HG03025 (cell line): ENCODE data around the gene LRRFIP2.
"Not testable (repeated sequence)": the region's sequence is repeated elsewhere in the genome, so short reads cannot be mapped to it uniquely, and the experiment has no call there.

Experiments
- ATAC-seq: cut with Tn5 transposase; IDR thresholded peaks from one replicate; pipeline ENCODE4 v1.9.1; 2021; ENCODE audit warnings: mild to moderate bottlenecking, moderate library complexity; ENCODE audit not compliant: unreplicated experiment, low FRiP score

LRRFIP2 gene

GRCh38 chr3:37074178-37074577 is 100.2 kb downstream of the LRRFIP2 start:
- no peak for ATAC-seq

DNA sequence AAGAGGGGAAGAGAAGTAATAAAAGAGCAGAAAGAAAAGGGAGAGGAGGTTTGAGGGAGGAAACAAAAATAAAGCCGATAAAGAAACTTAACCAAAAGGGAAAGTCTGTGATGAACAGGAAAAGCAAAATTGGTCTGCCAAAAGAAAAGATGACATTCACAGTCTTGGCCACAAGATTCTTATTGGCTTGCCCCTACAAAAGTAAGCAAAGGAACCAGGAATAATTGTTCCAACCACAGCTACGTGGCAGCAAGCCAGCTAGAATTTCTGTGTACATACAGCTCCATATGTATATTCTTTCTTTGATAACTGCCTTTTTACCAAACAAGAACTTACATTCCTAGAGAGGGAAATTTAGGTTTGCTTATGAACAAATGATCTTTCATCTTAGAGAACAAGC is 101.5 kb downstream of the LRRFIP2 start:
- ATAC-seq, result no peak

DNA sequence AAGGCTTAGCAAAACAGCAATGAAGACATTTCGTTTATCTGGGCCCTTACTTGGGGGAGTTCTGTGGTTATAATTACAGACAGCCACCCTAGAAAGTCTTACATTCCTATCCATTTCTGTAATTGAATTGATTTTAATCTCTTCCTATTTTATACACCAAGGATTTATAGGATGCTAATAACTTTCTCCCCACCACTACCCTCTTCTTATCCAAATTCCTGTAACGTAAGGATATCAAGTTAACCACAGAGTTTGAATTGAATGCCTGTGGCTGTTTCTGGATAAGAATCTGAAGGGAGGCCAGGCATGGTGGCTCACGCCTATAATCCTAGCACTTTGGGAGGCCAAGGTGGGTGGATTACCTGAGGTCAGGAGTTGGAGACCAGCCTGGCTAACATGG is 102.5 kb downstream of the LRRFIP2 start:
- ATAC-seq, result no peak

- ATAC-seq, result no peak
Measured at GRCh38 chr3:37068031-37068430, 106.4 kb downstream of the LRRFIP2 start.

DNA sequence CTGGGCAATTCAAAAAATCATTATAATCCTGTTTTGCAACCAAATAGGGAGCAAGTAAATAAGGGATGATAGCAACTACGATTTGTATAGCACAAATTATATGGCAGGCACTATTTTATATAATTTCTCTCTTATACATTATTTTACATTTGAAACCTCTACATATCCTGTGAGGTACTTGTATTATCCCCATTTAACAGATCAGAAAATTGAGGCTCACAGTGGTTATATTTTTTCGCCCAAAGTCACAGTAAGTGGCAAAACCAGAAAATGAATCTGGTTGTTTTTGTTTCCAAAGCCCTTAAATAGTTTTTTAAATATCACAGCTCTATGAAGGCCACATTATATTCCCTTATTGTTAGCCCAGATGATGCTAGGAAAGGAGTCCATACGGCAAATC is 106.8 kb downstream of the LRRFIP2 start:
- ATAC-seq, result no peak

DNA sequence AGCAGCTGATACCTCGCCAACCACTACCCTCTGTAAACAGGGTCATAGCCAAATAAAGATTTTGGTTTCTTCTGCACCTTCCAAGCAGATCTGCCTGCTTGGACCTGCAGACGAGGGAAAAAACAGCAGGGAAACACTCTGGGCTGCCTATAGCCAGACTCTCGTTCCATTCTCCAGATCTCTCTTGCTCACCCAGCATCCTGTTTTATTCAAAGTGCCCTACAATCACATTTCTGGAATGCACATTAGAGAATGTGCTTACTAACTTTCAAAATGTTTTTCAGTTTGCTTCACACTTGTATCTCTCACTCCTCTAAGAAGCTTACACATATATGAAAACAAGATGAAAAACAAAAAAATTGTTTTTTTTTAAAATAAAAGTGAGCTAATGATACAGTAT is 109.6 kb downstream of the LRRFIP2 start:
- ATAC-seq, result no peak

DNA sequence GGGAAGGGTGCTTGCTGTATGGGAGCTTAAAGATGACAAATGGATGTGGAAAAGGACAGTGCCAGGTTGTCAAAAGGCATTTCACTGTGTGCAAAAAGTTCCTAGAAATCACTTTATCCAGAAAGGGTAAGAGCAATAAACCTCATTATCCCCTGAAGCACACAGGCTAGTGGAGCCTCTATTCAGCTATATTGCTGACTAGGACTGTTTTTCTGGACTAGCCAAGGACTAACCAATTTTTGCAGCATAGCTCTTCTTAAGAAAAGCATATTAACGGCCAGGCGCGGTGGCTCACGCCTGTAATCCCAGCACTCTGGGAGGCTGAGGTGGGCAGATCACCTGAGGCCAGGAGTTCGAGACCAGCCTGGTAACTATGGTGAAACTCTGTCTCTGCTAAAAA is 116.3 kb downstream of the LRRFIP2 start:
- ATAC-seq, result no peak

GRCh38 chr3:37056826-37057225 is 117.6 kb downstream of the LRRFIP2 start:
- ATAC-seq, result no peak

DNA sequence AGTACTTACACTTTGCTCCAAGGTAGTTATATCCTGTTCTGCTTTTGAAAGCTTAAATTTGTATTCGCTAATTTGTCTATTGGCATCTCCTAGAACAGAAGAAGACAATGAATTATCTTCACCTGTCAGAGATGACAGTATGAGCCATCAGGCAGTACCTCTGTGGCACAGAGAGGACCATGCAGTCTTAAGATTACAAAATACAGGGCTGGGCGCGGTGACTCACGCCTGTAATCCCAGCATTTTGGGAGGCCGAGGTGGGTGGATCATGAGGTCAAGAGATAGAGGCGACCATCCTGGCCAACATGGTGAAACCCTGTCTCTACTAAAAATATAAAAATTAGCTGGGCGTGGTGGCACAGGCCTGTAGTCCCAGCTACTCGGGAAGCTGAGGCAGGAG is 119.3 kb downstream of the LRRFIP2 start:
- ATAC-seq, result not testable (repeated sequence)

DNA sequence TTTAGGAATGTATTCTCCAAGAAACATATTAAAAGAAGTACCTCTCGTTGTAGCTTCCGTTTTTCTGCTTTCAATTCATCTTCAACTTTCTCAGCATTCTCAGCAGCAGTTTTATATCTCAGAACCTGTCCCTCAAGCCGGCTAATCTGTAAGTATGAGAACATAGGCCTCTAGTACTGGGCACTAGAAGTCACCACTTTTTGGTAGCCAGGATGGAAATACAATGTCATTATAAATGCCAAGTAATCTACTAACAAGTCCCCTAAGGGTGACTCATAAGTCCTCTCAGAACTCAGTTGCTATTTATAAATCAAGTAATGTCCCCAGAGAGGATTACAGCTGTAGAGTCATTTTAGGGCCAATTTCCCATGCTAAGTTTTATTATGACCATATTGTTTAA is 120.0 kb downstream of the LRRFIP2 start:
- no peak for ATAC-seq

GRCh38 chr3:37053753-37054152 is 120.6 kb downstream of the LRRFIP2 start:
- ATAC-seq, result no peak

DNA sequence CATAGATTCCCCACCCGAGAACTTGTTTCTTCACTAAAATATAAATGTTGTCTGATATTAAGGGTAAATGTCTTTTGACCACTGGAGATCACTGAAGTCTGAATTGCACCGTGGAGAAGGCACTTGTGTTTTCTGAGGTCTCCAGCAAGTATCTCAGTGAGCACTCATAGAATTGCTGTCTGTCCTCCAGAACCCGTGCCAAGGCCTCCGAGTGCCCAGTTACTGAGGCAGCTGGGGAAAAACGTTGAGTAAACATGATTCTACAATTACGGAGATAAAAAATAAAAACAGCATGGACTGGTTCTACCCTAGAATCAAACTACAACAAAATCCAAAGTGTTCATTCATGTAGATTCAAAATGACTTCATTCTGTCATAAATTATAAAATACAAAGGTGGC is 121.0 kb downstream of the LRRFIP2 start:
- no peak for ATAC-seq

GRCh38 chr3:37052860-37053259 is 121.5 kb downstream of the LRRFIP2 start:
- no peak for ATAC-seq

GRCh38 chr3:37050282-37050681 is 124.1 kb downstream of the LRRFIP2 start:
- no peak for ATAC-seq

- ATAC-seq, result not testable (repeated sequence)
Measured at GRCh38 chr3:37042712-37043111, 131.7 kb downstream of the LRRFIP2 start.

DNA sequence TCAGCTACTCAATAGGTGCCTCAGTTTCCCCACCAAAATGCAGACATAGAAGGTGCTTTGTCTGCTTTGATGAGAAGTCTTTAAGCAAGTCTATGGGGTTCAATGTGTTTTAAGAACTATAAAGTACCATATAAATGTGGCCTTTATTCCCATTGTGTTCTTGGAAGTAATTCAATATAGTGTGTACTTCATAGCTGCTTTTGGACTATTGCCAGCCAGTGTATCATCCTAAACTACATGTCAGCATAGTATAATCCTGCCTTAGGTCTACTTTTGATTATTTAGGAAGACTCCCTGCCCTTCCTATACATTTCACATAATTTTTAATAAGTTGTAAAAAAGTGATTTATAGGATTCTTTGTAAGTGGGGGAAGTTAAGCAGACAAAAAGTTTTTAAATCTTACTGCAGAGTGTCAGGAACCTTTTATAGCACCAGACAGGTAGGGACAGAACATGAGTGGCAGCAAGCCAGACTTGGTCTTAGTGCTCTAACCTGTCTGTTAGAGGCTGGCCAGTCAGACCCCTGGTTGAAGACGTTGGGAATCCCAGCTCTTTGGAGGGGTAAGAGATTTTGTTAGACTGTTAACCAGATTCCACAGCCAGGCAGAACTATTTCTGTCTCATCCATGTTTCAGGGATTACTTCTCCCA is 132.7 kb downstream of the LRRFIP2 start:
- ATAC-seq, result no peak

GRCh38 chr3:37040231-37040630 is 134.2 kb downstream of the LRRFIP2 start:
- ATAC-seq, result no peak

GRCh38 chr3:37039161-37039846 is 135.1 kb downstream of the LRRFIP2 start:
- ATAC-seq, result no peak

- no peak for ATAC-seq
Measured at GRCh38 chr3:37037352-37037751, 137.0 kb downstream of the LRRFIP2 start.

GRCh38 chr3:37032961-37033360 is 141.4 kb downstream of the LRRFIP2 start:
- no peak for ATAC-seq

GRCh38 chr3:37031096-37031682 is 143.2 kb downstream of the LRRFIP2 start:
- no peak for ATAC-seq

GRCh38 chr3:37030588-37030987 is 143.8 kb downstream of the LRRFIP2 start:
- no peak for ATAC-seq
